Fibroblast of lung (primary cell): ENCODE results near the gene S100A1. TPM values are rescaled to one million over a fixed set of nuclear protein-coding genes. Genes with fewer than 3 reads are reported as not detected.
"Not testable (repeated sequence)": the region's sequence is repeated elsewhere in the genome, so short reads cannot be mapped to it uniquely, and the experiment has no call there.

Experiments used
- DNase-seq, 2 donors: peaks; one replicate each; pipeline versions ENCODE4 v3.0.0 to v3.0.0-alpha.2; 2010; ENCODE audit warnings: low read depth in 2 of 2
- H2AFZ ChIP-seq: 2 replicates; pipeline ENCODE4 v1.5.1; 2012; ENCODE audit warnings: low read length, control low read depth, inconsistent platforms
- H3K27ac ChIP-seq: 2 replicates; pipeline ENCODE4 v1.5.1; 2011; ENCODE audit warnings: low read length, control low read depth; ENCODE audit not compliant: insufficient read depth
- H3K27me3 ChIP-seq: 2 replicates; pipeline ENCODE4 v1.5.1; 2011; ENCODE audit warnings: mild to moderate bottlenecking, low read length; ENCODE audit not compliant: control insufficient read depth, insufficient read depth
- H3K36me3 ChIP-seq: 2 replicates; pipeline ENCODE4 v1.5.1; 2011; ENCODE audit warnings: low read length; ENCODE audit not compliant: control insufficient read depth, insufficient read depth
- H3K4me1 ChIP-seq: 2 replicates; pipeline ENCODE4 v1.5.1; 2011; ENCODE audit warnings: low read length; ENCODE audit not compliant: control insufficient read depth, insufficient read depth; ENCODE audit errors: extremely low read depth
- H3K4me2 ChIP-seq: 2 replicates; pipeline ENCODE4 v1.5.1; 2011; ENCODE audit warnings: low read length, control low read depth; ENCODE audit not compliant: insufficient read depth; ENCODE audit errors: extremely low read depth
- H3K4me3 ChIP-seq, 4 experiments: fragments of 200-600 bp in 1 of 4; sonication (generic) in 1 of 4; replicated peaks in 1 of 4; 2 replicates each; pipeline ENCODE4 v1.5.1; 2011 to 2016; ENCODE audit warnings: low read length in 4 of 4, low read depth in 3 of 4, mild to moderate bottlenecking in 3 of 4, control low read depth in 2 of 4, inconsistent platforms in 1 of 4, mixed read lengths in 1 of 4; ENCODE audit not compliant: insufficient read depth in 1 of 4; ENCODE audit errors: control extremely low read depth in 1 of 4
- H3K79me2 ChIP-seq: 2 replicates; pipeline ENCODE4 v1.5.1; 2012; ENCODE audit warnings: mild to moderate bottlenecking, low read length, inconsistent platforms; ENCODE audit not compliant: control insufficient read depth, insufficient read depth
- H3K9ac ChIP-seq: 2 replicates; pipeline ENCODE4 v1.5.1; 2011; ENCODE audit warnings: mild to moderate bottlenecking, low read length, control low read depth; ENCODE audit not compliant: insufficient read depth
- H3K9me3 ChIP-seq: 2 replicates; pipeline ENCODE4 v1.5.1; 2012; ENCODE audit warnings: low read depth, low read length; ENCODE audit not compliant: control insufficient read depth, insufficient read depth
- H4K20me1 ChIP-seq: 2 replicates; pipeline ENCODE4 v1.5.1; 2011; ENCODE audit warnings: low read length; ENCODE audit not compliant: control insufficient read depth, insufficient read depth; ENCODE audit errors: extremely low read depth
- CTCF ChIP-seq, 2 donors: IDR thresholded peaks in 1 of 2; conservative IDR thresholded peaks in 1 of 2; 1 replicate in 1 of 2; 2 replicates in 1 of 2; pipeline ENCODE4 v1.5.1; 2011 to 2012; ENCODE audit warnings: low read length in 2 of 2, control low read depth in 1 of 2, inconsistent platforms in 1 of 2, low read depth in 1 of 2, mild to moderate bottlenecking in 1 of 2
- EZH2 ChIP-seq: IDR thresholded peaks from 2 replicates; pipeline ENCODE4 v1.5.1; 2012; ENCODE audit warnings: low read length, control low read depth, mild to moderate bottlenecking; ENCODE audit errors: missing control alignments
- polyA plus RNA-seq, 2 donors: library from polyadenylated mRNA; depleted of rRNA in 1 of 2; stranded (reverse) in 1 of 2; unstranded in 1 of 2; fragments of >200 nt; gene quantifications; 2 replicates each; pipeline ENCODE4 v1.2.1, GENCODE V29; 2011 to 2012; ENCODE audit warnings: missing spikeins in 1 of 2
- total RNA-seq: library from RNA; depleted of rRNA; stranded (reverse); fragments of >200 nt; gene quantifications from 2 replicates; pipeline ENCODE4 v1.2.1, GENCODE V29; 2014

Gene S100A1
- total and polyA plus RNA-seq, 2 donors (not counting 1 experiment from before 2014, with no cell fraction given), result 0.17 to 9.7 TPM

- H3K27me3 ChIP-seq, result no peaks in the 10 kb centered on the region
- H3K36me3 ChIP-seq, result peaks cover 11% of the 10 kb centered on the region
- peak overlapping the region; percentile 94 for H3K27ac ChIP-seq
- peaks cover 32% of the 10 kb centered on the region for H3K79me2 ChIP-seq
- DNase-seq, result no peak
- H2AFZ ChIP-seq, result peak overlapping the region; percentile 68
- no peak for TF ChIP-seq CTCF (conservative IDR thresholded peaks at IDR 0.05 in 1 of 2, IDR thresholded peaks at IDR 0.05 in 1 of 2; ENCODE audit: low read depth in 1 of 2, low read length in 2 of 2)
- TF ChIP-seq EZH2, result no peak
- peak overlapping the region; percentile 93 for H3K4me2 ChIP-seq
- no peaks in the 10 kb centered on the region for H4K20me1 ChIP-seq
- peak overlapping the region; percentile 92 for H3K9ac ChIP-seq
- peaks cover 9% of the 10 kb centered on the region for H3K4me1 ChIP-seq
- no peaks in the 10 kb centered on the region for H3K9me3 ChIP-seq
- peak overlapping the region; percentile 96 to 100 (median 99) for H3K4me3 ChIP-seq
These were observed 42.1 kb downstream of the S100A1 start for GRCh38 chr1:153670257-153670858.

DNA sequence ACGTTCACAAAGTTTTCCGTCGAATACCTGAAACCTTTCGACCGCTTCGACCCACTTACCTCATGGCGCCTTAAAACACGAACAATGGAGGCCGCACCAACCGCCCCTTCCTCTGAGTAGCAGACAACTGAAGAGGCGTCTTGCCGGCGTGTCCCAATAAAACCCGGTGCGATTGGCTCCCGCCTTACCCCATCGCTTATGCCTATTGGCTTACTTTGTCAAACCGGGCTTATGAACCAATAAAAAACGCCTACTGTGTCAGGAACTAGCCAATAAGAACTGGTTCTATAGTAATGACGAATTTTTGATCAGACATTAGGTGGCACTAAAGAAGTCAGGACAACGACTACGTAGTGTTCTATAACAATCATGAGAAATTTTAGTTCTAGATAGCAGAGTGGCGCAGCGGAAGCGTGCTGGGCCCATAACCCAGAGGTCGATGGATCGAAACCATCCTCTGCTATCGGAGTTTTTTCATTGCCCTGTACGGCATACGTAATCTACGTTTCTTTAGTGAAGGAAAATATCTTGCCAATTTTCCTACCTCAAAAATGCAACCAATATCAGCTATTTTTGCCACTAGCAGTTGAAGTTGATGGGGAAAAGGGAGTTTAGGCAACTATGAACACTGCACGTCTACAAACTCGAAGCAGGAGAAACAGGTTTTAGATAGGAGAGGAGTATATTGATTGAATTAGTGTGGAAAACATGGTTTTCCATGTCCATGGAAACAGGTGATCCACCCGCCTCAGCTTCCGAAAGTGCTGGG, 42.8 kb downstream of the S100A1 start, which contains the start of gene ILF2:
TSS of gene ILF2 (minus strand) at position 135 of the 769 bp plus-strand sequence. CDS start at position 64, 71 bp downstream.
- peak within 1 kb of the TSS; percentile 92 for H3K9ac ChIP-seq
- TF ChIP-seq EZH2 (no peak), CTCF (conservative IDR thresholded peaks at IDR 0.05 in 1 of 2, IDR thresholded peaks at IDR 0.05 in 1 of 2; ENCODE audit: low read depth in 1 of 2, low read length in 2 of 2) (peak; percentile 17 to 25)
- H3K27ac ChIP-seq, result peak within 1 kb of the TSS; percentile 94

GRCh38 chr1:153671628-153672353, 43.6 kb downstream of the S100A1 start:
- H3K9ac ChIP-seq, H3K27me3 ChIP-seq, DNase-seq, H3K9me3 ChIP-seq, H3K4me1 ChIP-seq, H4K20me1 ChIP-seq: not testable (repeated sequence)
- H3K36me3 ChIP-seq, result peaks cover 10% of the 10 kb centered on the region
- H3K27ac ChIP-seq, result peak overlapping the region; percentile 50
- H3K4me2 ChIP-seq, result peak overlapping the region; percentile 75
- peak overlapping the region; percentile 62 for H2AFZ ChIP-seq
- peaks cover 32% of the 10 kb centered on the region for H3K79me2 ChIP-seq
- peak overlapping the region; percentile 34 to 83 (median 53) for H3K4me3 ChIP-seq

More for the DNA sequence above, 42.8 kb downstream of the S100A1 start, which contains the start of gene ILF2:
- Histone ChIP-seq H3K79me2 (peaks cover 32% of the 10 kb centered on the region), H4K20me1 (no peaks in the 10 kb centered on the region), H3K4me2 (peak within 1 kb of the TSS; percentile 93), H3K36me3 (peaks cover 11% of the 10 kb centered on the region), H3K9me3 (no peaks in the 10 kb centered on the region), H2AFZ (peak within 1 kb of the TSS; percentile 68), H3K27me3 (no peaks in the 10 kb centered on the region), H3K4me3 (peak within 1 kb of the TSS; percentile 96 to 100 (median 99)), H3K4me1 (peaks cover 9% of the 10 kb centered on the region)
- DNase-seq, result peak; percentile 100
